ENCODE results near the gene BOC.

GRCh38 chr3:113166357-113166718 is 45.0 kb upstream of the BOC start:
- TF ChIP-seq CTCF (IDR thresholded peaks at IDR 0.05; ENCODE audit: insufficient read depth, low read length) (no peak), GABPA (IDR thresholded peaks at IDR 0.05; ENCODE audit: low read depth) (no peak), REST (IDR thresholded peaks at IDR 0.05; ENCODE audit: insufficient replicate concordance, low read depth) (no peak)

Data from HL-60 (cell line).